ENCODE results near the gene DPT.

DPT gene

DNA sequence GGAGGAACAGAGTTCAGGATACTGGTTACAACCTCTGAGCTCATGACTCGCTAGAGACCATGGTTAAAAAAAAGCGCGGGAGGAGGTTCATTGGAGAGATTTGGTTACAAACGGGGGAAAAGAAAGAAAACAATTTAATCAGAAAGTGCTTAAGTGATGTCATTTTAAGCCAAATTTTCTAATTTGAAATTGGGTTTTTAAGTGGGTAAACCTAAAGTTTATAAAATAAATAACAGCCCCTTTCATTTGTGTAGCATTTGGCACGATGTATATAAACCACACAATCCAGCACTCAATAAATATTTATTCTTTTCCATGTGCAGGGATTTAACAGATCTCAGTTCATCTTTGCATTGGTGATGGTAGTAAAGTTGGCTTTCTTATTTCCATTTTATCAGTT is 7.0 kb upstream of the DPT start:
- no peak for DNase-seq (ENCODE audit: low read depth)

GRCh38 chr1:168734946-168735345 is 5.9 kb upstream of the DPT start:
- no peak for DNase-seq (ENCODE audit: low read depth)

DNA sequence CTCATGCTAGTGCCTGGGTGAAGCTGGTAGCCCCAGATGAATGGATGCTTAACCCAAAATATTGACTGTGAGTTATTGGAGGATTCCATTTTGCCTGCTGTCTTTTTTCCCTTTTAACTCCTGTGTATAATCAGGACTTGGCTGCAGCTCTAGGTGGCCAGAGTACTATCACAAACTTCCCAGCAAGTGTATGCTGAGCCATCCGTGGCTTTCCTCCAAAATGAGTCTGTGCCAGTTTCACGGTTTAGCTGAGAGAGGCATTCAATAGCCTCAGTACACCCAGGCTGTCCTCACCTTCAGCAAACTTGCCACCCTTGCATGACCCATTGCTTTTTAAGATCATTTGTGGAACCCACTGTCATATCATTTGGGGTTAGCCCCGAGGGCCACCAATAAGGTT is 5.3 kb upstream of the DPT start:
- no peak for DNase-seq (ENCODE audit: low read depth)

DNA sequence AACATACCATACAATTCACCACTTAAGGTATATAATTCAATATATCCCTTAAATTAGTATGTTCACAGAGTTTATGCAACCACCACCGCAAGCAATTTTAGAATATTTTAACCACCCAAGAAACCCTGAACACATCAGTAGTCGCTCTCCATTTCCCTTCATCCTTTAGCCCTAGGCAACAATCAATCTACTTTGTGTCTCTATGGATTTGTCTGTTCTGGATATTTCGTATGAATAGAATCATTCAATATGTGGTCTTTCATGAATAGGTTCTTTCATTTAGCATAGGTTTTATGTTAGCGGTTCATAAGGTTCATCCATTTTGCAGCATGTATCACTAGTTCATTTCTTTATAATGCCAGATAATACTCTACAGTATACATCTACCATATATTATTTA is 4.2 kb upstream of the DPT start:
- no peak for DNase-seq (ENCODE audit: low read depth)

DNA sequence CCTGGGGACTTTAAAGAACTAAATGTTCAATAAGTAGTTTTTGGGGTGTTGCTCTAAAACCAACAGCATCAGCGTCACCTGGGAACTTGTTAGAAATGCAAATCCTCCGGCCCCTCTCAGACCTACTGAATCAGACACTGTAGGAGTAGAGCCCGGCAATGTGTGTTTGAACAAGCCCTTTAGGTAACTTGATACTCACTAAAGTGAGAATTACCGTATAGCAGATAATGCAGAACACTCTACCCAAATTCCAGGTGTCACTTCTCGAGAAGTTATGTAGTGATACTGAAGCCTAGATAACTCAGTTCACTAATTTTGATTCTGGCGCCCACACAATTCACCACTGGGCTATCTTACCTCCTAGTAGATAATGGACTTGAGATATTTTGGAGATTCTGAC is 3.7 kb upstream of the DPT start:
- no peak for DNase-seq (ENCODE audit: low read depth)

- no peak for DNase-seq (ENCODE audit: low read depth)
Measured at GRCh38 chr1:168731244-168731953, 2.4 kb upstream of the DPT start.

- no peak for DNase-seq (ENCODE audit: low read depth)
Measured at GRCh38 chr1:168729405-168729802, 398 bp upstream of the DPT start.

GRCh38 chr1:168726719-168727118 is 2.3 kb downstream of the DPT start:
- no peak for DNase-seq (ENCODE audit: low read depth)

GRCh38 chr1:168726281-168726680 is 2.7 kb downstream of the DPT start:
- DNase-seq (ENCODE audit: low read depth): no peak

- no peak for DNase-seq (ENCODE audit: low read depth)
Measured at GRCh38 chr1:168725831-168726230, 3.2 kb downstream of the DPT start.

GRCh38 chr1:168725060-168725459 is 3.9 kb downstream of the DPT start:
- DNase-seq (ENCODE audit: low read depth): no peak

DNA sequence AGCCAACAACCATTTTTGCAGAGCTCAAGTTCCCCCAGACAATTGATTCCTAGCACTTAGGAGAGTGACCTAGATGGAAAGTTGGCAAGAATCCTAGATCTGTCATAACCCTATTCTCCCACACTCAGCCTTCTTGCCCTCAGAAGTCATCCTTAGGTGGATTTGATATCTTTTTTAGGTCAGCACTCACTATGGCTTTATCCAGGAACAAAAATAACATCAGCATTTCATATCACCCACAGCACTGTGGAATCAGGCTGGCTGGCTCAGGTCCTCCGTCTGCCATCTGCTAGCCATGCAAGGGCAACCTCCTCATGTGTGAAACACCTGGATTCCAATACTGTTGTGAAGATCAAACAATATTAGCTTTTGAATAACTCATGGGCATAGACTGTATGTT is 6.0 kb downstream of the DPT start:
- no peak for DNase-seq (ENCODE audit: low read depth)

GRCh38 chr1:168720839-168721238 is 8.2 kb downstream of the DPT start:
- DNase-seq (ENCODE audit: low read depth): no peak

GRCh38 chr1:168719306-168720111 is 9.5 kb downstream of the DPT start:
- DNase-seq (ENCODE audit: low read depth): no peak

DNA sequence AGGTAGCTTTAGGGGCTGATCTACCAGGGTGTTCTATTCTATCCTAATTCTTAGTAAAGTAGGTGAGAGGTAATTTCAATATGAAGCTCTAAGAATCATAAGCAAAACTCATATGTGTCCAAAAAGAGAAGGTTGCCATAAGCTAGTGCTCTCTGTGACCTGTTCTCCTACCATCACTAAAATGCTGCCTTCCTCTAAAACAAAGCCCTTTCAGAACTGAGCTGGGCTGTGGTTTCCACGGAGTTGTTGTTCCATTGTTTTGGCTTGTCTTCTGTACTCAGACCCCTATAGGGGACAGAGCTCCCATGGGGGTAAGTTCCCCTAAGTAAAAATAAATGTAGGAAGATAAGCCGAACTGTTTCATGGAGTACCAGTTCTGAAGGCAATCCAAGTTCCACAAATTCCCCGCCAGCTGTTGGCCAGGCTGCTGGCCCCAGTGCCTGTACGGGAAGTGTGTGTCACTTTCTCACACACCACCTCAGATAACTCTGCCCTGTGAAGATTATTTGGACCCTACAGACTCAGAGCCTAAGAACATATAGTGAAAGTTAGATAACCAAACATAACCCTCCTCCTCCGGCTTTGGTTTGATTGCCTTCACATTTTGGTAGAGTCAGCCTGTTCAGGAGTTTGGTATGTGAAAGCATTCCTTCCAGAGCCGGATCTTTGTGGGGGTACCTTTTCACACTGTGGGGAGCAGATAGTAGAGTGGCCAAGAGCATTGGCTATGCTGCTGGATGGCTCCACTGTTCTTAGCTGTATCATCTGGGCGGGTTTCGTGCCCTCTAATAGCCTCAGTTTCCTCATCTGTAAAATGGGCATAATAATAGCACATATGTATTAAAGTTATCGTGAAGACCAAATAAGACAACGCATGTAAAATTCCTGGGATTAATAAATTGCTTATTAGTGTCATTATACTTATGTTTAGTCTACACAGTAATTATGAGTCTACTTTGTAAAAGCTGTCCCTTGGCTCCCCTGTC is 10.8 kb downstream of the DPT start:
- DNase-seq (ENCODE audit: low read depth): no peak

GRCh38 chr1:168714012-168714411 is 15.0 kb downstream of the DPT start:
- no peak for DNase-seq (ENCODE audit: low read depth)

- no peak for DNase-seq (ENCODE audit: low read depth)
Measured at GRCh38 chr1:168709405-168710363, 19.3 kb downstream of the DPT start.

DNA sequence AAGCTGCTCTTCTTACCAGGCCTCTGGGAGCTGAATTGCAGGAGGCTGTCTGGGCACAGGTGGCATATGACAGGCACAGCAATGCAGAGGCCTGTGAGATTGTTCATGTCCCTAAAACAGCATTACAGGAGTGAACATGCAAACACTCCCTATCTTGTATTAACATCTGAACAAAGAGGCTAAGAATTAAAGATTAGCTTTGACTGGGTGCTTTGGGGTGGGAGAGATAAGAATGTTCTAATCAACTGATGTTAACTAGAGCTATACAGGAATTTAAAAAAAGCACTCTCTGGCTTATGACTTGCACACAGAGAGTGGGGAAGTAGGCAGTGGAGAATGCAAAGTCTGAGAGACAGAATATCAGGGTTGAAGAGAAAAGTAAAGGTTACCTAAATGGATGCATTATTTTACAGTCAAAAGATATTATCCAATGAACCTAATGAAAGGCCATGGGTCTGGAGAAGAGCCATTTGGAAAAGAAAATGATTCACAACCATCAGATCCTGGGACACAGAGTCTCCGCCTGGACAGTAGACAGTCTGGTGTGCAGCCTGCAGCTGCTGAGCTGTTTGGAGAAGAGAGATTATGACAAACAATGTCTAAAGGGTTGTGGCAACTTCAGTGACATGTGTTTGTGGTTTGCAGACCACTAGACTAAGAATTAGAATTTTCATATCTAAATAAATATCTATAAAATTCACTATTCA is 20.2 kb downstream of the DPT start:
- no peak for DNase-seq (ENCODE audit: low read depth)

- DNase-seq (ENCODE audit: low read depth): no peak
Measured at GRCh38 chr1:168706391-168706992, 22.5 kb downstream of the DPT start.

DNA sequence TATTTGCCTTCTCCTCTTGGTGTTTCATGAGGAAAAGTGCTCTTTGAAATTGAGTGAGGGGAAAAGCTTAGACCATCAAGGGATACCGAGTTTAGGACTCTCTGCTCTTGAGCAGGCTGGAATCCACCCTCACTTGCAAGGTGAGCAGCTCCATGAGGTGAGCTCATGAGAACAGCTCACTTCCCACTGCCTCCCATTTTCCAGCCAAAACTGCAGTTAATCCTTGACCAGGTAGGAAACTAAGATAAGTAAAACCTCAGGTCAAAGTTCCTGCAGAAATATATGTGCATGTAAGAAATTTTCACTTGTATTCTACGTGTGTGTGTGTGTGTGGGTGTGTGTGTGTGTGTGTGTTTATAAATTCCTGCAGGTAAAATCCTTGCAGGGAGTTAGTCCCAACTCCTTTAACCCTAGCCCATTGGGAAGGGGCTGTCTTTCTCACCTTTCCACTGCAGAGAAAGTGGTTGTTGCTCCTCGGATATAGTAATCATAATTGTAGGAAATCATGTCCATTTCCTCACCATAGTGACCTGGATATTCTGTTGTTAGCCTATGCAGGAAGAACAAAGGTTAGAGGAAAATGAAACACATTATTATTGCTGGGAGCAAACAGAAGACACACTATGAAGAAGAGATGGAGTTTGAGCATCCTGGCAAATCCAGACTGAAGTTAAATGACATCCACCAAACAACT is 28.3 kb downstream of the DPT start:
- DNase-seq (ENCODE audit: low read depth): no peak

Measured in stimulated activated CD8-positive, alpha-beta memory T cell treated with anti-CD3 and anti-CD28 coated beads, Interleukin-12 subunit alpha, Interleukin-12 subunit beta, amount 100 ng/mL, for 1 hour (primary cell).